Lung (tissue), 12 donors: ENCODE results near the gene HOXB8. TPM values are rescaled to one million over a fixed set of nuclear protein-coding genes. Genes with fewer than 3 reads are reported as not detected.

Experiments used
- ATAC-seq: fragments of 200-7000 bp; cut with Tn5 transposase; one replicate; pipeline ENCODE4 v1.9.1; 2020; ENCODE audit warnings: moderate number of reproducible peaks; ENCODE audit not compliant: insufficient read depth, low FRiP score
- DNase-seq, 3 donors: peaks; one replicate each; pipeline ENCODE4 v3.0.0-alpha.2; 2013 to 2017
- H3K27ac ChIP-seq, 2 donors: one replicate each; pipeline ENCODE4 v1.5.1; 2013; ENCODE audit warnings: mild to moderate bottlenecking in 2 of 2, moderate library complexity in 2 of 2, control low read depth in 1 of 2, inconsistent platforms in 1 of 2, low read depth in 1 of 2, low read length in 1 of 2
- H3K27me3 ChIP-seq, 3 donors: one replicate each; pipeline ENCODE4 v1.5.1; 2013; ENCODE audit warnings: low read length in 2 of 3; ENCODE audit not compliant: control insufficient read depth in 3 of 3, insufficient read depth in 3 of 3
- H3K36me3 ChIP-seq, 4 donors: one replicate each; pipeline ENCODE4 v1.5.1; 2013; ENCODE audit warnings: low read length in 4 of 4, mild to moderate bottlenecking in 1 of 4, moderate library complexity in 1 of 4; ENCODE audit not compliant: control insufficient read depth in 4 of 4, insufficient read depth in 4 of 4
- H3K4me1 ChIP-seq, 5 donors: one replicate each; pipeline ENCODE4 v1.5.1; 2013; ENCODE audit warnings: low read length in 5 of 5, mild to moderate bottlenecking in 2 of 5, moderate library complexity in 1 of 5; ENCODE audit not compliant: control insufficient read depth in 5 of 5, insufficient read depth in 5 of 5
- H3K4me3 ChIP-seq: one replicate; pipeline ENCODE4 v1.5.1; 2013; ENCODE audit warnings: mild to moderate bottlenecking, control low read depth, moderate library complexity
- H3K9ac ChIP-seq, 2 donors: one replicate each; pipeline ENCODE4 v1.5.1; 2013; ENCODE audit warnings: low read length in 2 of 2, control low read depth in 1 of 2; ENCODE audit not compliant: insufficient read depth in 1 of 2
- H3K9me3 ChIP-seq, 4 donors: one replicate each; pipeline ENCODE4 v1.5.1; 2013; ENCODE audit warnings: low read length in 3 of 4, mild to moderate bottlenecking in 1 of 4, moderate library complexity in 1 of 4; ENCODE audit not compliant: control insufficient read depth in 4 of 4, insufficient read depth in 3 of 4
- CTCF ChIP-seq: IDR thresholded peaks from 2 replicates; pipeline ENCODE4 v1.5.1; 2012; ENCODE audit warnings: mild to moderate bottlenecking; ENCODE audit errors: control extremely low read depth, extremely low read depth
- WGBS, 2 donors: extraction: QIAGEN DNeasy Blood & Tissue Kit; methylation state at CpG; one replicate each; pipeline ENCODE4 v1.1.7; 2013; 5-methylcytosine and 5-hydroxymethylcytosine counted together
- polyA plus RNA-seq, 2 donors: library from polyadenylated mRNA; stranded (reverse); fragments of 200-250 nt; gene quantifications; one replicate each; pipeline ENCODE4 v1.2.1, GENCODE V29; 2013
- total RNA-seq, 2 donors: library from RNA; depleted of rRNA in 1 of 2; stranded (reverse); fragments of >200 nt in 1 of 2; gene quantifications; one replicate each; pipeline ENCODE4 v1.2.1, GENCODE V29; 2014 to 2021
- donor health status: control.
- donor health status: control.
- donor health status: Bipolar disorder and iron deficiency.
- donor health status: healthy.
- donor health status: DM: yes; HTN: yes; CAD: no.

The HOXB8 gene
- total and polyA plus RNA-seq, 4 donors: 0.08 to 0.31 (median 0.10) TPM; not detected in 1

- H3K27ac ChIP-seq: no peak overlapping the region
- TF ChIP-seq CTCF: no peak
- no peak overlapping the region for H3K9ac ChIP-seq
- H3K4me3 ChIP-seq: no peak overlapping the region
- peaks cover 0 to 91% (median 30%) of the 10 kb centered on the region in 3 donors for H3K27me3 ChIP-seq
- no peaks in the 10 kb centered on the region for H3K36me3 ChIP-seq
- peaks cover 0 to 2% (median 0%) of the 10 kb centered on the region in 4 donors for H3K9me3 ChIP-seq
- WGBS, 2 donors: 56 to 84% methylated on average over 4 of the region's 4 CpGs
- ATAC-seq: no peak
- DNase-seq: no peak
- peaks cover 0 to 16% (median 0%) of the 10 kb centered on the region in 5 donors for H3K4me1 ChIP-seq
These were observed 13.9 kb downstream of the HOXB8 start for GRCh38 chr17:48601207-48601538.

- ATAC-seq (no peak), DNase-seq (no peak)
- Histone ChIP-seq H3K9me3 (peaks cover 0 to 2% (median 0%) of the 10 kb centered on the region in 4 donors), H3K4me1 (peaks cover 0 to 23% (median under 1%) of the 10 kb centered on the region in 5 donors), H3K27ac (no peak overlapping the region), H3K4me3 (no peak overlapping the region), H3K27me3 (peaks cover 0 to 88% (median 30%) of the 10 kb centered on the region in 3 donors), H3K36me3 (no peaks in the 10 kb centered on the region), H3K9ac (no peak overlapping the region)
- TF ChIP-seq CTCF: no peak
- WGBS, 2 donors: 52 to 69% methylated on average over 17 of the region's 17 CpGs
These were observed 14.6 kb downstream of the HOXB8 start for GRCh38 chr17:48600244-48601098.

GRCh38 chr17:48599354-48599753 is 15.7 kb downstream of the HOXB8 start:
- Histone ChIP-seq H3K4me1 (peaks cover 0 to 34% (median 6%) of the 10 kb centered on the region in 5 donors), H3K36me3 (peaks cover 0 to 4% (median 0%) of the 10 kb centered on the region in 4 donors), H3K4me3 (no peak overlapping the region), H3K27ac (no peak overlapping the region), H3K9me3 (no peaks in the 10 kb centered on the region), H3K27me3 (peaks cover 6 to 86% (median 24%) of the 10 kb centered on the region in 3 donors), H3K9ac (no peak overlapping the region)
- no peak for ATAC-seq
- TF ChIP-seq CTCF: no peak
- no peak for DNase-seq
- WGBS, 2 donors: 68 to 80% methylated on average over 5 of the region's 5 CpGs
